MCF 10A (cell line): ENCODE results near the gene TMEM107. TPM values are rescaled to one million over a fixed set of nuclear protein-coding genes. Genes with fewer than 3 reads are reported as not detected.
A peak's percentile ranks its signal among the peaks of the same experiment; 100 is the strongest.

Experiments used
- BruUV-seq: library from RNA; stranded (reverse); fragments of 400-500 nt; replicated peaks from 2 replicates; lab custom pipeline; 2021; lab: Mats Ljungman, UMichigan
- CTCF ChIA-PET: fragments of 300-600 bp; sonication (Branson Sonifier 250); formaldehyde crosslinking; extraction: SDS; loops from one replicate; lab custom pipeline; 2021; ENCODE audit warnings: antibody characterized with exemption, inconsistent platforms; lab: Yijun Ruan, JAX
- POLR2A ChIA-PET: fragments of 300-600, 350-650 bp; sonication (Branson Sonifier 250); formaldehyde crosslinking; extraction: SDS; loops from one replicate; lab custom pipeline; 2020; ENCODE audit warnings: antibody characterized with exemption, inconsistent platforms; lab: Yijun Ruan, JAX
- DNase-seq: peaks from one replicate; pipeline ENCODE4 v3.0.0-alpha.2; 2018; ENCODE audit not compliant: unreplicated experiment
- H3K27ac Mint-ChIP-seq: one replicate; pipeline ENCODE4 v1.8.0; 2022; ENCODE audit warnings: mild to moderate bottlenecking, low read depth, mixed read lengths; ENCODE audit not compliant: unreplicated experiment
- H3K27me3 Mint-ChIP-seq: one replicate; pipeline ENCODE4 v1.8.0; 2022; ENCODE audit warnings: mixed read lengths; ENCODE audit not compliant: insufficient read depth, unreplicated experiment
- H3K36me3 Mint-ChIP-seq: one replicate; pipeline ENCODE4 v1.8.0; 2022; ENCODE audit warnings: mild to moderate bottlenecking, moderate library complexity, mixed read lengths; ENCODE audit not compliant: insufficient read depth, unreplicated experiment
- H3K4me1 Mint-ChIP-seq: one replicate; pipeline ENCODE4 v1.8.0; 2022; ENCODE audit warnings: mixed read lengths; ENCODE audit not compliant: insufficient read depth, unreplicated experiment
- H3K4me3 Mint-ChIP-seq: one replicate; pipeline ENCODE4 v1.8.0; 2022; ENCODE audit warnings: mild to moderate bottlenecking, moderate library complexity, mixed read lengths; ENCODE audit not compliant: unreplicated experiment
- H3K9me3 Mint-ChIP-seq: one replicate; pipeline ENCODE4 v1.8.0; 2022; ENCODE audit warnings: mixed read lengths; ENCODE audit not compliant: unreplicated experiment
- CTCF ChIP-seq: fragments of 200-600 bp; IDR thresholded peaks from one replicate; pipeline ENCODE4 v1.8.0; 2022; ENCODE audit warnings: antibody characterized with exemption, mild to moderate bottlenecking; ENCODE audit not compliant: unreplicated experiment
- intact Hi-C: fragments of 100-400 bp; cut with micrococcal nuclease; formaldehyde crosslinking; loops from 2 replicates; pipeline ENCODE4 v1.14.1; 2022
- total RNA-seq: library from RNA; stranded (reverse); gene quantifications from 2 replicates; pipeline ENCODE4 v1.2.3, GENCODE V29; 2022

TMEM107 gene
- total RNA-seq, 1 experiment from 2014 or later, result 8.4 TPM

- CTCF ChIA-PET, result no interaction called here
- H3K27me3 Mint-ChIP-seq, result no peaks in the 10 kb centered on the region
- peaks cover 31% of the 10 kb centered on the region for H3K4me1 Mint-ChIP-seq
- DNase-seq, result no peak
- H3K36me3 Mint-ChIP-seq, result peaks cover 15% of the 10 kb centered on the region
- BruUV-seq, result no TSS peak
- no peaks in the 10 kb centered on the region for H3K9me3 Mint-ChIP-seq
- H3K4me3 Mint-ChIP-seq, result no peak overlapping the region
- POLR2A ChIA-PET, result interaction anchor here (0.6 to 13.1 kb wide), 8 partner anchors 9 to 308 kb away, joined by 3 to 203 read pairs (median 5); partner anchors contain the start of genes ALOXE3, BORCS6 and PER1
- peak overlapping the region; percentile 94 for H3K27ac Mint-ChIP-seq
- intact Hi-C loops, result no loop called here
- no peak for TF ChIP-seq CTCF
Observed at GRCh38 chr17:8164815-8165131, 11.4 kb downstream of the TMEM107 start.

GRCh38 chr17:8163978-8164814, 12.0 kb downstream of the TMEM107 start:
- Mint-ChIP-seq H3K4me1 (peaks cover 32% of the 10 kb centered on the region), H3K9me3 (no peaks in the 10 kb centered on the region), H3K36me3 (peaks cover 15% of the 10 kb centered on the region), H3K4me3 (peak overlapping the region; percentile 78), H3K27ac (peak overlapping the region; percentile 94), H3K27me3 (no peaks in the 10 kb centered on the region)
- no peak for DNase-seq
- BruUV-seq, result no TSS peak
- POLR2A ChIA-PET, result interaction anchor here (0.6 to 13.1 kb wide), 11 partner anchors 9 to 307 kb away, joined by 3 to 203 read pairs (median 4); partner anchors contain the start of genes ALOXE3, BORCS6, CTC1 and PER1
- intact Hi-C loops, result no loop called here
- CTCF ChIA-PET, result interaction anchor here (1.0 to 1.3 kb wide), 2 partner anchors 9 to 45 kb away, joined by 5 to 6 read pairs; no protein-coding TSS in a partner anchor
- TF ChIP-seq CTCF, result no peak

GRCh38 chr17:8162997-8163977, 12.9 kb downstream of the TMEM107 start:
- H3K9me3 Mint-ChIP-seq, result no peaks in the 10 kb centered on the region
- CTCF ChIA-PET, result interaction anchor here (1.0 to 1.3 kb wide), 2 partner anchors 10 to 44 kb away, joined by 5 to 6 read pairs; no protein-coding TSS in a partner anchor
- H3K4me3 Mint-ChIP-seq, result peak overlapping the region; percentile 78
- H3K36me3 Mint-ChIP-seq, result peaks cover 24% of the 10 kb centered on the region
- peaks cover 38% of the 10 kb centered on the region for H3K4me1 Mint-ChIP-seq
- no peak for DNase-seq
- POLR2A ChIA-PET, result interaction anchor here (0.6 to 13.1 kb wide), 12 partner anchors 10 to 103 kb away, joined by 3 to 203 read pairs (median 4); partner anchors contain the start of genes ALOXE3, BORCS6, CTC1 and PER1
- no peak for TF ChIP-seq CTCF
- intact Hi-C loops, result no loop called here
- no TSS peak for BruUV-seq
- H3K27me3 Mint-ChIP-seq, result no peaks in the 10 kb centered on the region
- peak overlapping the region; percentile 94 for H3K27ac Mint-ChIP-seq
